GM23248 (cell line): ENCODE measurements around the gene TCF7L2.

Experiments used
- EZH2 ChIP-seq: fragments of 200-600 bp; sonication (generic); IDR thresholded peaks from 2 replicates; pipeline ENCODE4 v1.6.1; 2018; ENCODE audit warnings: antibody characterized with exemption, mild to moderate bottlenecking; ENCODE audit not compliant: insufficient read depth, poor library complexity, severe bottlenecking
- EZH2phosphoT487 ChIP-seq: fragments of 200-600 bp; sonication (generic); IDR thresholded peaks from 2 replicates; pipeline ENCODE4 v1.6.1; 2018; ENCODE audit warnings: antibody characterized with exemption, moderate library complexity, mild to moderate bottlenecking, low read depth; ENCODE audit not compliant: insufficient read depth

- TF ChIP-seq EZH2phosphoT487 (no peak), EZH2 (no peak)
These were observed 43.1 kb upstream of the TCF7L2 start for GRCh38 chr10:112906945-112907344.
